PFSK-1 (cell line): ENCODE data around the gene GZF1.

Experiments used
- POLR2AphosphoS5 ChIP-seq: IDR thresholded peaks from 2 replicates; pipeline ENCODE4 v1.6.1; 2012; ENCODE audit warnings: low read depth, mild to moderate bottlenecking, control low read depth, low read length, moderate library complexity
- REST ChIP-seq, 2 experiments: IDR thresholded peaks; 2 replicates each; pipeline versions ENCODE4 v1.6.1 to v1.8.0; 2011 to 2012; ENCODE audit warnings: low read depth in 2 of 2, low read length in 2 of 2, control low read depth in 1 of 2, inconsistent platforms in 1 of 2, mild to moderate bottlenecking in 1 of 2, moderate library complexity in 1 of 2; ENCODE audit not compliant: insufficient read depth in 1 of 2
- SIN3A ChIP-seq: IDR thresholded peaks from 2 replicates; pipeline ENCODE4 v1.6.1; 2012; ENCODE audit warnings: mild to moderate bottlenecking, low read length, moderate library complexity, borderline replicate concordance; ENCODE audit not compliant: insufficient read depth
- TAF1 ChIP-seq: IDR thresholded peaks from 2 replicates; pipeline ENCODE4 v1.6.1; 2012; ENCODE audit warnings: low read length, control low read depth, borderline replicate concordance; ENCODE audit not compliant: insufficient read depth

GRCh38 chr20:23318347-23318746, 43.6 kb upstream of the GZF1 start:
- no peak for TF ChIP-seq REST (IDR thresholded peaks at IDR 0.05; ENCODE audit: insufficient read depth in 1 of 2, low read depth in 2 of 2, low read length in 2 of 2)
- no peak for TF ChIP-seq TAF1
- no peak for TF ChIP-seq SIN3A
- TF ChIP-seq POLR2AphosphoS5 = no peak
